HL-60 (cell line): Measurements from ENCODE around the gene CD200R1L.

Experiments used
- DNase-seq, 2 experiments: peaks; one replicate each; pipeline ENCODE4 v3.0.0-alpha.2; 2010 to 2020; ENCODE audit warnings: low read depth in 1 of 2, low spot score in 1 of 2
- H3K27ac ChIP-seq: fragments of 250-450 bp; sonication (Bioruptor Pico); replicated peaks from 2 replicates; pipeline ENCODE4 v1.5.1; 2020; ENCODE audit warnings: mild to moderate bottlenecking, moderate library complexity
- H3K27me3 ChIP-seq: fragments of 250-450 bp; sonication (Bioruptor Pico); 2 replicates; pipeline ENCODE4 v1.5.1; 2021; ENCODE audit warnings: mild to moderate bottlenecking, moderate library complexity; ENCODE audit not compliant: insufficient read depth, poor library complexity, severe bottlenecking
- H3K4me3 ChIP-seq: replicated peaks from 2 replicates; pipeline ENCODE4 v1.5.1; 2011; ENCODE audit warnings: mild to moderate bottlenecking, control low read depth, low read length; ENCODE audit not compliant: insufficient read depth
- GABPA ChIP-seq: IDR thresholded peaks from 2 replicates; pipeline ENCODE4 v1.6.1; 2012; ENCODE audit warnings: low read depth
- POLR2AphosphoS5 ChIP-seq: IDR thresholded peaks from 2 replicates; pipeline ENCODE4 v1.6.1; 2012; ENCODE audit warnings: low read depth
- SPI1 ChIP-seq: IDR thresholded peaks from 2 replicates; pipeline ENCODE4 v1.6.1; 2012; ENCODE audit warnings: low read depth, mild to moderate bottlenecking, borderline replicate concordance
- TF ChIP-seq, protein P1 (sequence below): IDR thresholded peaks from one replicate; pipeline ENCODE4 v1.5.1; 2011; ENCODE audit warnings: low read length, control low read depth, inconsistent platforms; ENCODE audit not compliant: insufficient read depth
- TF ChIP-seq, protein P2 (sequence below): IDR thresholded peaks from 2 replicates; pipeline ENCODE4 v1.6.1; 2012; ENCODE audit warnings: low read depth; ENCODE audit not compliant: insufficient replicate concordance

The CD200R1L gene

DNA sequence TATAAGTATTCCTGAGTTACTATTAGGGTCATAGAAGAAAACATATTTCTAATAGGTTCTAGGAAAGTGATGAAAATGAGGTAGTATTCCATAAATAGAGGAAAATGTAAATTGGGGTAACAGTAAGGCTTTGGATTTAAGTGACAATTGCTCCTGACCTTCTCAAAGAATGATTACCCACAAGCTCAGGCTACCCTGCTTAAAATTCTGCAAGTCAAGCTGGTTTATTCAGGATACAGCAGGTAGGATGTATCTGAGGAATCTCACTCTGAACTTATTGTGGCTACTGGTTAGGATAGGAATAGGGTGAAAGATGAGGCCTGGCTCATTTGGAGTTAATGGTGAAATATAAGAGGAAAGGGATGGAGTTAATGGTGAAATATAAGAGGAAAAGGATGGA is 67.7 kb downstream of the CD200R1L start:
- Histone ChIP-seq H3K4me3 (no peak overlapping the region), H3K27ac (no peak overlapping the region), H3K27me3 (no peaks in the 10 kb centered on the region)
- DNase-seq = no peak
- TF ChIP-seq GABPA = no peak
- no peak for TF ChIP-seq SPI1
- TF ChIP-seq, protein P1, sequence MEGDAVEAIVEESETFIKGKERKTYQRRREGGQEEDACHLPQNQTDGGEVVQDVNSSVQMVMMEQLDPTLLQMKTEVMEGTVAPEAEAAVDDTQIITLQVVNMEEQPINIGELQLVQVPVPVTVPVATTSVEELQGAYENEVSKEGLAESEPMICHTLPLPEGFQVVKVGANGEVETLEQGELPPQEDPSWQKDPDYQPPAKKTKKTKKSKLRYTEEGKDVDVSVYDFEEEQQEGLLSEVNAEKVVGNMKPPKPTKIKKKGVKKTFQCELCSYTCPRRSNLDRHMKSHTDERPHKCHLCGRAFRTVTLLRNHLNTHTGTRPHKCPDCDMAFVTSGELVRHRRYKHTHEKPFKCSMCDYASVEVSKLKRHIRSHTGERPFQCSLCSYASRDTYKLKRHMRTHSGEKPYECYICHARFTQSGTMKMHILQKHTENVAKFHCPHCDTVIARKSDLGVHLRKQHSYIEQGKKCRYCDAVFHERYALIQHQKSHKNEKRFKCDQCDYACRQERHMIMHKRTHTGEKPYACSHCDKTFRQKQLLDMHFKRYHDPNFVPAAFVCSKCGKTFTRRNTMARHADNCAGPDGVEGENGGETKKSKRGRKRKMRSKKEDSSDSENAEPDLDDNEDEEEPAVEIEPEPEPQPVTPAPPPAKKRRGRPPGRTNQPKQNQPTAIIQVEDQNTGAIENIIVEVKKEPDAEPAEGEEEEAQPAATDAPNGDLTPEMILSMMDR = no peak
- no peak for TF ChIP-seq POLR2AphosphoS5
- TF ChIP-seq, protein P2, sequence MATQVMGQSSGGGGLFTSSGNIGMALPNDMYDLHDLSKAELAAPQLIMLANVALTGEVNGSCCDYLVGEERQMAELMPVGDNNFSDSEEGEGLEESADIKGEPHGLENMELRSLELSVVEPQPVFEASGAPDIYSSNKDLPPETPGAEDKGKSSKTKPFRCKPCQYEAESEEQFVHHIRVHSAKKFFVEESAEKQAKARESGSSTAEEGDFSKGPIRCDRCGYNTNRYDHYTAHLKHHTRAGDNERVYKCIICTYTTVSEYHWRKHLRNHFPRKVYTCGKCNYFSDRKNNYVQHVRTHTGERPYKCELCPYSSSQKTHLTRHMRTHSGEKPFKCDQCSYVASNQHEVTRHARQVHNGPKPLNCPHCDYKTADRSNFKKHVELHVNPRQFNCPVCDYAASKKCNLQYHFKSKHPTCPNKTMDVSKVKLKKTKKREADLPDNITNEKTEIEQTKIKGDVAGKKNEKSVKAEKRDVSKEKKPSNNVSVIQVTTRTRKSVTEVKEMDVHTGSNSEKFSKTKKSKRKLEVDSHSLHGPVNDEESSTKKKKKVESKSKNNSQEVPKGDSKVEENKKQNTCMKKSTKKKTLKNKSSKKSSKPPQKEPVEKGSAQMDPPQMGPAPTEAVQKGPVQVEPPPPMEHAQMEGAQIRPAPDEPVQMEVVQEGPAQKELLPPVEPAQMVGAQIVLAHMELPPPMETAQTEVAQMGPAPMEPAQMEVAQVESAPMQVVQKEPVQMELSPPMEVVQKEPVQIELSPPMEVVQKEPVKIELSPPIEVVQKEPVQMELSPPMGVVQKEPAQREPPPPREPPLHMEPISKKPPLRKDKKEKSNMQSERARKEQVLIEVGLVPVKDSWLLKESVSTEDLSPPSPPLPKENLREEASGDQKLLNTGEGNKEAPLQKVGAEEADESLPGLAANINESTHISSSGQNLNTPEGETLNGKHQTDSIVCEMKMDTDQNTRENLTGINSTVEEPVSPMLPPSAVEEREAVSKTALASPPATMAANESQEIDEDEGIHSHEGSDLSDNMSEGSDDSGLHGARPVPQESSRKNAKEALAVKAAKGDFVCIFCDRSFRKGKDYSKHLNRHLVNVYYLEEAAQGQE = no peak

DNA sequence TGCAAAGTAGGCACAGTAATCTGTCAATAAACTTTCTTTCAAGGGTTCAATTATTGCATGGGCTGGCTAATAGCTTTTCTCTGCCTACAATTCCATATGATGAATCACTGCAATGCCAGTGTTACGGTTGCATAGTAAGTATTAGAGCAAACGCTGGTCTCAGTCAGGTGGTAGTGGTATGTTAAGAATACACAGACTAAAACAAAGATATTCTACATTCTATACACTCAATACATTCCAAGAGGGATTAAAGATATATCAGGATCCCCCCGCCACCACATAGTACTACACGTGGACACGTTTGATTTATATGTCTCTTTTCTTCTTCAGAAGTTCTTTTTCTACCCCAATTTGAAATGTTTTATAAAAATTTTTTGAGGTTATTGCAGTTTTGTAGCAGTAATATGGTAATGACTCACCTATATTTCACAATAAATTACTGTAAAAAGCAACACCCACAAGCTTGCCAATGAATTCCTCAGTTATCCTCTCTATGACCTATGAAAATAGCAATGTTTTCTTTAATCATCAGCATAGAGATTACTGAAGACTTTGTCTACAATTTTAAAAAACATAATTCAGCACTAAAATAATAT is 68.2 kb downstream of the CD200R1L start:
- Histone ChIP-seq H3K27me3 (no peaks in the 10 kb centered on the region), H3K27ac (no peak overlapping the region), H3K4me3 (no peak overlapping the region)
- TF ChIP-seq GABPA = no peak
- TF ChIP-seq POLR2AphosphoS5 = no peak
- TF ChIP-seq, protein P2 = no peak
- TF ChIP-seq SPI1 = no peak
- TF ChIP-seq, protein P1 = no peak
- DNase-seq = no peak

DNA sequence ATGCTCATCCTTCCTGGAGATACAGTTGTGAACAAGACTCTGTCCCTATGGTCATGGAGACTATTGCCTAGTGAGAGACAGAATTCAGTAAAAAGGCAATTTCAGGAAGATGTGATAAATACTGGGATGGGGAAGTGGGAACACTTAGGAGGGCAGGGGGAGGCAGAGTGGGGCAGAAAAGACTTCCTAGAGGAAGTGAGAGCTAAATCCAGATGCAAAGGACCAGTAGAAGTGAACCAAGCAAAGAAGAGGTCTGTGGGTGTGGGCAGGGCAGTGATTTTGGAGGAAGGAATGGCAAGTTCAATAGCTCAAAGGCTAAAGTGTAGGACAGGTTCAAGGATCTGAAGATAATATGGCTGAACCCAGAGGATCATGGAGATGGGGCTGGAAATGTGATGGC is 68.9 kb downstream of the CD200R1L start:
- no peak for DNase-seq
- no peaks in the 10 kb centered on the region for H3K27me3 ChIP-seq
- TF ChIP-seq POLR2AphosphoS5 = no peak
- TF ChIP-seq, protein P1 = no peak
- TF ChIP-seq GABPA = no peak
- no peak for TF ChIP-seq SPI1
- TF ChIP-seq, protein P2 = no peak
- H3K4me3 ChIP-seq = no peak overlapping the region
- no peak overlapping the region for H3K27ac ChIP-seq
